GM23338 (cell line): ENCODE results near the gene BLTP3B.

Experiments used
- CREB1 ChIP-seq: fragments of 250-450 bp; sonication (Bioruptor Pico); IDR thresholded peaks from 2 replicates; pipeline ENCODE4 v1.5.0; 2020; ENCODE audit warnings: low read depth, mild to moderate bottlenecking, moderate library complexity
- CTCF ChIP-seq, 2 experiments: fragments of 200-600 bp in 1 of 2; sonication (generic) in 1 of 2; conservative IDR thresholded peaks; 2 replicates each; pipeline versions ENCODE4 v1.5.1 to v1.6.1; 2016 to 2017; ENCODE audit warnings: antibody characterized with exemption in 2 of 2, low read depth in 2 of 2, mild to moderate bottlenecking in 2 of 2, moderate library complexity in 1 of 2
- EZH2 ChIP-seq: fragments of 200-600 bp; sonication (generic); IDR thresholded peaks from one replicate; pipeline ENCODE4 v1.8.0; 2017; ENCODE audit warnings: antibody characterized with exemption, mild to moderate bottlenecking, low read depth; ENCODE audit not compliant: unreplicated experiment
- EZH2phosphoT487 ChIP-seq: fragments of 200-600 bp; sonication (generic); IDR thresholded peaks from one replicate; pipeline ENCODE4 v1.8.1; 2018; ENCODE audit warnings: antibody characterized with exemption; ENCODE audit not compliant: unreplicated experiment
- JUNB ChIP-seq: IDR thresholded peaks from one replicate; pipeline ENCODE4 v1.6.1; 2016; ENCODE audit warnings: antibody characterized with exemption; ENCODE audit not compliant: unreplicated experiment
- POLR2AphosphoS5 ChIP-seq: IDR thresholded peaks from 2 replicates; pipeline ENCODE4 v1.6.1; 2016; ENCODE audit warnings: antibody characterized with exemption, low read depth
- TF ChIP-seq, protein P1 (sequence below): IDR thresholded peaks from one replicate; pipeline ENCODE4 v1.6.1; 2018; ENCODE audit warnings: antibody characterized with exemption; ENCODE audit not compliant: unreplicated experiment

DNA sequence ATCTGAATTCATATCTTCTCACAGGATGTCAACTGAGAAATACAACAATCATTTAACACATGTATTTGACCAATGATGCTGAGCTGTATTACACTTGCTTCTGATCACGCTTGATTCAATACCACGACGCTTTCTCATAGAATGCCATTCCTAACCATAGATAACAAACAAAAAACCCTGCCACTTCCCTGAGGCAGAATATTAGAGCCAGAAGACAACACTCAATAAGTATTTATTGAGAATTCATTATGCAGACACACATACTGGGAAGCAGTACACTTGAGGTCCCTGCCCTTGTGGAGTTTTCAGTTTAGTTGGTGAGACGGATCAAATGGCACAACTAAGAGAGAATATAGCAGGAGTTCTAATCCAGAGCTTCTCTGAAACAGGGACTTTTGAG lies 32.4 kb downstream of the BLTP3B start:
- no peak for TF ChIP-seq CTCF (conservative IDR thresholded peaks at IDR 0.05; ENCODE audit: low read depth in 2 of 2)
- TF ChIP-seq POLR2AphosphoS5: no peak
- TF ChIP-seq, protein P1, sequence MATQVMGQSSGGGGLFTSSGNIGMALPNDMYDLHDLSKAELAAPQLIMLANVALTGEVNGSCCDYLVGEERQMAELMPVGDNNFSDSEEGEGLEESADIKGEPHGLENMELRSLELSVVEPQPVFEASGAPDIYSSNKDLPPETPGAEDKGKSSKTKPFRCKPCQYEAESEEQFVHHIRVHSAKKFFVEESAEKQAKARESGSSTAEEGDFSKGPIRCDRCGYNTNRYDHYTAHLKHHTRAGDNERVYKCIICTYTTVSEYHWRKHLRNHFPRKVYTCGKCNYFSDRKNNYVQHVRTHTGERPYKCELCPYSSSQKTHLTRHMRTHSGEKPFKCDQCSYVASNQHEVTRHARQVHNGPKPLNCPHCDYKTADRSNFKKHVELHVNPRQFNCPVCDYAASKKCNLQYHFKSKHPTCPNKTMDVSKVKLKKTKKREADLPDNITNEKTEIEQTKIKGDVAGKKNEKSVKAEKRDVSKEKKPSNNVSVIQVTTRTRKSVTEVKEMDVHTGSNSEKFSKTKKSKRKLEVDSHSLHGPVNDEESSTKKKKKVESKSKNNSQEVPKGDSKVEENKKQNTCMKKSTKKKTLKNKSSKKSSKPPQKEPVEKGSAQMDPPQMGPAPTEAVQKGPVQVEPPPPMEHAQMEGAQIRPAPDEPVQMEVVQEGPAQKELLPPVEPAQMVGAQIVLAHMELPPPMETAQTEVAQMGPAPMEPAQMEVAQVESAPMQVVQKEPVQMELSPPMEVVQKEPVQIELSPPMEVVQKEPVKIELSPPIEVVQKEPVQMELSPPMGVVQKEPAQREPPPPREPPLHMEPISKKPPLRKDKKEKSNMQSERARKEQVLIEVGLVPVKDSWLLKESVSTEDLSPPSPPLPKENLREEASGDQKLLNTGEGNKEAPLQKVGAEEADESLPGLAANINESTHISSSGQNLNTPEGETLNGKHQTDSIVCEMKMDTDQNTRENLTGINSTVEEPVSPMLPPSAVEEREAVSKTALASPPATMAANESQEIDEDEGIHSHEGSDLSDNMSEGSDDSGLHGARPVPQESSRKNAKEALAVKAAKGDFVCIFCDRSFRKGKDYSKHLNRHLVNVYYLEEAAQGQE: no peak
- no peak for TF ChIP-seq CREB1 (CRISPR knock-in tag)
- no peak for TF ChIP-seq EZH2
- TF ChIP-seq EZH2phosphoT487: no peak
- no peak for TF ChIP-seq JUNB
